OCI-LY3 (cell line): ENCODE measurements around the gene COL9A2.

Source experiments
- EZH2phosphoT487 ChIP-seq: fragments of 200-600 bp; shearing (Covaris generic); IDR thresholded peaks from 2 replicates; pipeline ENCODE4 v1.6.1; 2018; ENCODE audit warnings: antibody characterized with exemption, mixed run types, low read depth
- TF ChIP-seq, protein P1 (sequence below): fragments of 200-600, 300-600 bp; sonication (generic); IDR thresholded peaks from 2 replicates; pipeline ENCODE4 v1.5.1; 2014; ENCODE audit warnings: antibody characterized with exemption, low read length, low read depth

DNA sequence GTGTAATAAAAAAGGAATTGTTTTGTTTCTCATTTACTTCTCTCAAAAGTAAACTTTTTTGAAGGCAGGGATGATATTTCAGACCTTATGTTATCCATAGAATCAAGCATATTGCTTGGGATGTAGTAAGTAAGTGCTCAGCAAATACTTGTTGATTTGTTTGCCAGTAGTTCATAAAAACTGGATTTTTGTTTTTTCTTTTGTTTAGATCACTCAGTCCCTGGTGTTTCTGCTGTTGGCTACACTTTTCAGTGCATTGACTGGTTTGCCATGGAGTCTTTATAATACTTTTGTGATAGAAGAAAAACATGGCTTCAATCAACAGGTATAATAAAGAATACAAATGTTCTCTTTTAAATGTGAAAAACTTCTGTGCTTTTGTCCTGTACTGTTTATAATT lies 48.9 kb downstream of the COL9A2 start:
- TF ChIP-seq, protein P1, sequence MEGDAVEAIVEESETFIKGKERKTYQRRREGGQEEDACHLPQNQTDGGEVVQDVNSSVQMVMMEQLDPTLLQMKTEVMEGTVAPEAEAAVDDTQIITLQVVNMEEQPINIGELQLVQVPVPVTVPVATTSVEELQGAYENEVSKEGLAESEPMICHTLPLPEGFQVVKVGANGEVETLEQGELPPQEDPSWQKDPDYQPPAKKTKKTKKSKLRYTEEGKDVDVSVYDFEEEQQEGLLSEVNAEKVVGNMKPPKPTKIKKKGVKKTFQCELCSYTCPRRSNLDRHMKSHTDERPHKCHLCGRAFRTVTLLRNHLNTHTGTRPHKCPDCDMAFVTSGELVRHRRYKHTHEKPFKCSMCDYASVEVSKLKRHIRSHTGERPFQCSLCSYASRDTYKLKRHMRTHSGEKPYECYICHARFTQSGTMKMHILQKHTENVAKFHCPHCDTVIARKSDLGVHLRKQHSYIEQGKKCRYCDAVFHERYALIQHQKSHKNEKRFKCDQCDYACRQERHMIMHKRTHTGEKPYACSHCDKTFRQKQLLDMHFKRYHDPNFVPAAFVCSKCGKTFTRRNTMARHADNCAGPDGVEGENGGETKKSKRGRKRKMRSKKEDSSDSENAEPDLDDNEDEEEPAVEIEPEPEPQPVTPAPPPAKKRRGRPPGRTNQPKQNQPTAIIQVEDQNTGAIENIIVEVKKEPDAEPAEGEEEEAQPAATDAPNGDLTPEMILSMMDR = no peak
- TF ChIP-seq EZH2phosphoT487 = no peak
